ENCODE data around the gene CDC37L1.

GRCh38 chr9:4662108-4662988 is 17.0 kb upstream of the CDC37L1 start, which contains the start of gene PLPP6:
- TF ChIP-seq POLR2A (IDR thresholded peaks at IDR 0.05) (peak; percentile 84 to 94 (median 93)), CTCF (IDR thresholded peaks at IDR 0.05) (peak; percentile 45 to 87 (median 79))
